GM21390 (cell line): ENCODE measurements around the gene OPRPN.

Experiments used
- ATAC-seq: cut with Tn5 transposase; IDR thresholded peaks from one replicate; pipeline ENCODE4 v1.9.1; 2021; ENCODE audit not compliant: unreplicated experiment

OPRPN gene

DNA sequence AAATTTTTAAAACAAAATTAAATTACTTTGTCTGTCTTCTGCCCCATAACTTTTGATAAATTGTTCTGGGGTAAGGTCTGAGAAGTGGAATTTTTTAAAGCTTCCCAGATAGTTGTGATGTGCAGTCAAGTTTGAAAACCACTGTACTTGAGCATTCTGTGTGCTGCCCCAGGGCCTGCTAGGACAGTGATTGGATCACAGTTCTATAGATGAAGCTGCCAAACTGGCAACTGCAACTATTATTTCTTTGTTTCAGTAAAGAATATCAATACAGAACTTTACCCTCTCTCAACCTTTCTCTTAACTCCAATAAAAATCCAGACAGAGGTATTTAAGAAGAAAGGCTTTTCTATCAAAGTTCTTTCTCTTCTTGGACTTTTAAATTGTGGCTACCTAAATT, at the start of gene OPRPN:
Gene OPRPN, plus strand, starts transcription at position 361 of the 400 bp plus-strand sequence. CDS start 1,346 bp downstream, outside the sequence.
- no peak for ATAC-seq

DNA sequence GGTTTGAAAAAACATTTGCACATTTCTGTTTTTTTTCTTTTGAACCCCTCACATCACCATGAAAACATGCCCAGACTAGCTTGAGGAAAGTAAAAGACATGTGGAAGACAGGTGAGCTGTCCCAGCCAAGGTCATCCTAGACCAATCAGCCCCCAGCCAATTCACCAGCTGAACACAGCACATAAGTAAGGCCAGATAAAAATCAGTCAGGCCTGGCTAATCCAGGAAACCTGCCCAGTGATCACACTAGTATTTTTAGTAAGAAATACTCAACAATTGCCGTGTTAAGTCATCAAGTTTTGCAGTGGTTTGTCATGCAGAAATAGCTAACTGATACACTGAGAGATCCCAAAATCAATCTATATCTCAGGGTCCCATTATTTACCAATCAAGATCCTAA, 41.6 kb upstream of the OPRPN start:
- no peak for ATAC-seq

DNA sequence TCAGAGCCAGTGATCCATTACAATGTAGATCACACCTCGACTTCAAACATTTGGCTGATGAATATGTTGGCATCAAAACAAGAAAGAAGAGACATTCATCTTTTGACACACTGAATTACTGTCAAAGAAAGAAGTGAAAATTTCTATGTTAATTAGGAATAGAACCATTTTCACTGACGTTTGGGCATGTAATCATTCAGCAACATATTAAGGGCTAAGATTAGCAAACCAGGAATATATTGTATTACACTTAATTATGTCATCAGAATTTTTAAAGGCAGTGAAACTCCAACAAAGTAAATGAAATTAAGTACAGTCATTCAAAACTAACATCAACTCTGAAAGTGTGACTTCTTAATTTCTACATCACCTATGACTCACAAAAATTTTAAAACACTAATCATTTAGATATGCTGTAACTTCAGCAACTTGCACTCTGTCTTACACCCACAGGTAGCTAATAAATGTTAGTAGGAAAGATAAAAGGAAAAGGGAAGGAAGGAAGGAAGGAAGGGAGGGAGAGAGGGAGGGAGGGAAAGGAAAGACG, 38.6 kb upstream of the OPRPN start:
- no peak for ATAC-seq

GRCh38 chr4:70360460-70360859, 37.3 kb upstream of the OPRPN start, which contains the start of gene SMR3A:
SMR3A (plus strand) TSS chr4:70360760; CDS start chr4:70362116, 1,356 bp downstream.
- ATAC-seq = no peak

DNA sequence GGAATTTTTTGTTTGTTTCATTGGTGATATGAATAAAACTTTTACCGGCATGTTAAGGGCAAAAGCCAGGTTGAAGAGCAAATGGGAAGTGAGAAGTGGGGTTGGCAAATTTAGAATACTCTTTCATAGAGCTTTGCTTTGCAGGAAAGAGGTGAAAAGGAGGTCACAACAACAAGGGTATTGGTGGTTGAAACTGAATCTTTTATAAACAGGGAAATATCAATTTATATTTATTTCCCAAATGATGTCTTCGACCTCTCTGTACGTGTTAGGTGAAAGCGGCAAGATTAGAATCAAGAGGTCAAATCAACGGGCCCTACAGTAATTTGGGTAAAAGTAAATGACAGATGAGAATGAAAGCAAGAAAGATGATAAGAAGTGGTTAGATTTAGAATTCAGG, 33.7 kb upstream of the OPRPN start:
- ATAC-seq = peak; percentile 53

- no peak for ATAC-seq
Measured at GRCh38 chr4:70365479-70365878, 32.3 kb upstream of the OPRPN start.

DNA sequence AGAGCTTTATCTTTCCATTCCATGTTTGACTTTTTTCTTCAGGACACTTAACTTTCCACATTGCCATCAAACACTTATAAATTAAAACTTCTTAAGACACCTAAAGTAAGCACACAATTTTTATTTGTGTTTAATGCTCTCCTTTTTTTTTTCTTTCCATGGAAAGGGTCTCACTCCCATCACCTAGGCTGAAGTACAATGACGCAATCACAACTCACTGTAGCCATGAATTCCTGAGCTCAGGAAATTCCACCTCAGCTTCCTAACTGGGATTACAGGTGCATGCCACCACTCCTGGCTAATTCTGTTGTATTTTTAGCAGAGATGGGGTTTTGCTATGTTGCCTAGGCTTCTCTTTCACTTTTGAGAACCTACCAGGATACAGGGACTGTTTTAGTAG, 29.9 kb upstream of the OPRPN start:
- ATAC-seq = no peak

DNA sequence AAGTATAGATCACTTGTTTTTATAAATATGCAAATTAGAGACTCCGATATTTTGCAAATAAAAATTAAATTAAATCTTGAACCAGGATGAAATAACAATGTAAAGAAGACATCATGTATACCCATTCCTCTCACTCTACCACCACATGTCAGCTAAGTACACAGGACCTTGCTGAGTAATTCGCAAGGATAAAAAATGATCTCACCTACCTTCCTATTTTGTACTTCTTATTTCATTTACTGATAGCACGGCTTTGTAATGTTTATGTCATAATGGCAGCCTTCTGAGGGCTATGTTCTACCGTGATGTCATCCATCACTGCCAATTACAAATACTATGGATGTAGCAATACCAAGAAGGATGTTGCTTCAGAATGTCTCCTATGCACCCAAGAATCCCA, 25.8 kb upstream of the OPRPN start:
- ATAC-seq = no peak

DNA sequence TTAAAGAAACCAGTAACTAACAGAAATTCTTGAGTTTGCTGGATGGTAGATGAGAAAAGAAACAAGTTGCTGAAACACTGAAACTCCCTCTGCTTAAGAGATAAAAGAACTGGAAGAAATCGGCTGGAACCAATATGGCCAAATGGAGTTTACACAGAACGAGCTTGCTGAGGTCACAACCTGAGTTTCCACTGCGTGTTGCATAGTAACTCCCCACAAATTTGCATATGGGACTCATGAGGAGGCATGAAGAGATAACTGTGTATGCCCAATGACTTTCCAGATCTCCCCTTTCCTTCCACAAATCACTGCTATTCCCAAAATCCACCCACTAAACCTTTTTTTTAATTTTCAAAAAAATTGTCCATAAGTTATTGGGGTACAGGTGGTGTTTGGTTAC, 25.0 kb upstream of the OPRPN start:
- ATAC-seq = no peak

DNA sequence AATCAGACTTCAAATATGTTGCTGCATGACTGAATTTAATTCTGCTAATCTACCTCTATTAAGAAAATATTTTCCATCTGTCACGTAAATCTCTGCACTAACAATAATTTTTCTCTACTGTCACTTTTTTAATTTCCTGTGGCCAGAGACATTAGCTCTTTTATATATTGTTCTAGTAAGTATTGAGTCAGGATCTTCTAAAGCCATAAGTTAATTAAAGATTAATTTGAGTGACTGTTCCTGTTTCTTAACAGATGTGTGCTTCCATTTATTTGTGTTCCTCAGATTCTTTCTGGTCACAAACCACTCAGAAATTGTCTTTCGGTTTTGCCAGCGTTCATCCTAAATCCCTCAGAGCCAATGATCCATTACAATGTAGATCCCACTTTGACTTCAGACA, 17.2 kb upstream of the OPRPN start:
- no peak for ATAC-seq

GRCh38 chr4:70382691-70383181, 15.0 kb upstream of the OPRPN start, which contains the start of gene SMR3B:
SMR3B (plus strand) TSS chr4:70383131; CDS start chr4:70384511, 1,380 bp downstream.
- no peak for ATAC-seq

DNA sequence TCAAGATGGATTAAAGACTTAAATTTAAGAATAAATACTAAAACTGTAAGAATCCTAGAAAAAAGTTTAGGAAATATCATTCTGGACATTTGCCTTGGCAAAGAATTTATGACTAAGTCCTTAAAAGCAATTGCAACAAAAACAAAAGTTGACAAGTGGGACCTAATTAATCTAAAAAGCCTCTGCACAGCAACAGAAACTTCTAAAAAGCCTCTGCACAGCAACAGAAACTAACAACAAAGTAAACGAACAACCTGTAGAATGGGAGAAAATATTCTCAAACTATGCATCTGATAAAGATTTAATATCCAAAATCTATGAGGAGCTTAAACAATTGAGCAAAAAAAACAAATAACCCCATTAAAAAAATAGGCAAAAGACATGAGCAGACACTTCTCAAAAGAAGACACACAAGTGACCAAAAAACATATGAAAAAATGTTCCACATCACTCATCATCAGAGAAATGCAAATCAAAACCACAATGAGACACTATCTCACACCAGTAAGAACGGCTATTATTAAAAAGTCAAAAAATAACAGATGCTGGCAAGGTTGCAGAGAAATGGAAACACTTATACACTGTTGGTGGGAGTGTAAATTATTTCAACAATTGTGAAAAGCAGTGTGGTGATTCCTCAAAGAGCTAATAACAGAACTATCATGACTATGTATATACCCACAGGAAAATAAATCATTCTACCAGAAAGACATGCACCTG, 5.5 kb upstream of the OPRPN start:
- peak; percentile 65 for ATAC-seq

- peak; percentile 49 for ATAC-seq
Measured at GRCh38 chr4:70399319-70399718, 1.6 kb downstream of the OPRPN start.

DNA sequence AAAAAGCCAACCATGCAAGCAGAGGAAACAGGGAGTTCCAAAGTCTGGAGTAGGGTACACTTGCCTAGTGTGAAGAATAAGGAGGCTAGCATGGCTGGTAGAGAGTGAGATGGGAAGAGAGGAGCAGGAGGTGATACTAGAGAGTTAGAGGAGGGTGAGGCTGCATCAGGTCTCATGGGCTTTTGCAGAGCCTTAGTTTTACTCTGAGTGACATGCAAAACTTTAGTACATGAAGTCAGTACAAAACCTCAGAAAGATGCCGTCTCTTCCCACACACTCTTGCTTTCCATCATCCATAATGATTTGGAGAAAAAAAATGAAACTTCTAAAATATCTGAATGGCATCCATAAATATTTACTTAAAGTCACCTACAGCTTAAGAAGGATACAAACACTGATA, 5.0 kb downstream of the OPRPN start:
- ATAC-seq = peak; percentile 42

DNA sequence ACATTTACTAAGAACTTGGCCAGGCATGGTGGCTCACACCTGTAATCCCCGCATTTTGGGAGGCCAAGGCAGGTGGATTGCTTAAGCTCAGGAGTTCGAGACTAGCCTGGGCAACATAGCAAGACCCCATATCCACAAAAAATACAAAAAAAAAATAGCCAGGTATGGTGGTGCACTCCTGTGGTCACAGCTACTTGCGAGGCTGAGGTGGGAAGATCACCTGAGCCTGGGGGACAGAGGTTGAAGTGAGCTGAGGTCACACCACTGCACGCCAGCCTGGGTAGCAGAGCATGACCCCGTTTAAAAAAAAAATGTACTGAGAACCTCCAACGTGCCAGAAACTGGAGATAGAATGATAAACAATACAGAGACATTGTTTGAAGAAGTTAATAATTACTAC, 8.0 kb downstream of the OPRPN start:
- ATAC-seq = peak; percentile 33

GRCh38 chr4:70425306-70425705, 27.6 kb downstream of the OPRPN start:
- no peak for ATAC-seq

DNA sequence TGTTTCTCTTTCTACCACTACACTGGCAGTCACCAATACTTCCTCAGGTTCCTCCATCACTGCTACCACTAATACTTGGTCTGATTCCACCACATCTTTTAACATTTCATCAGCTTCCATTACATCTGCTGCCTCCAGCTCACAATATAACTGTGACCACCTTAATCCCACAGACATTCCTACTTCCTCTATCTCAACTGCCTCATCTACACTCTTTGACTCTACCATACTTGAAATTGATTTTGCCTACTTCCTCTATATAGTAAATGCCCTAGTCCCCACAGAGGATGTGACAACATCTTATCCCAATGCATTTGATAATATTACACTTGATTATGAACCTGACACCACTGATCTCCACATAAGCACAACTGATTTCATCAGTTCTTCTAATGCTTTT, 29.0 kb downstream of the OPRPN start:
- no peak for ATAC-seq

DNA sequence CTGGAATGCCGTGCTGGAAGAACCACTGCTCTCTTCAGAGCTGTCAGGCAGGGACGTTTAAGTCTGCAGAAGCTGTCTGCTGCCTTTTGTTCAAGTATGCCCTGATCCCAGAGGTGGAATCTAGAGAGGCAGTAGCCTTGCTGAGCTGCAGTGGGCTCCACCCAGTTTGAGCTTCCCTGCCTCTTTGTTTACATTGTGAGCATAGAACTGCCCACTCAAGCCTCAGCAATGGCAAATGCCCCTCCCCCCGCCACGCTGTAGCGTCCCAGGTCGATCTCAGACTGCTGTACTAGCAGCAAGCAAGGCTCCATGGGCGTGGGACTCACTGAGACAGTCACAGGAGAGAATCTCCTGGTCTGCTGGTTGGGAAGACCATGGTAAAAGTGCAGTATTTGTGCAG, 39.5 kb downstream of the OPRPN start:
- ATAC-seq = no peak

DNA sequence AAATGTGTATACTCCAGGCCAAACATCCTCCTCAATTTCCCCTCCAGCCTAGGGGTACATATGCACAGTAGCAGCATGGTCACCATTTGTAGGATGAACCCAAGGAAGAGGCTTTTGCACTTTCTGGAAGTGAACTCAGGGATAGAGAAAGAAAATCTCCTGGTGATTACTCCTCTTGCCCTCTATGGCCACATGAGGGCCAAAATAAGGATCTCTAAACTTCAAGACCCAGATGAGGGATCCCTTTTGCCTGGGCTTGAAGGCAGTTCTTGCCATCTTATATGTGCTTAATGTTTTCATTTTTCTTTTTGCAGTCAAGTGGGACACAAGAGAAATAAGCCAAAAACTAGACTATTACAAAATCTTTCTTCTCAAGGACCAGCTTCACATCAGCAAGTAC, 44.7 kb downstream of the OPRPN start:
- ATAC-seq = no peak

GRCh38 chr4:70443329-70443728, 45.6 kb downstream of the OPRPN start:
- no peak for ATAC-seq

GRCh38 chr4:70449220-70449619, 51.5 kb downstream of the OPRPN start:
- peak; percentile 76 for ATAC-seq

DNA sequence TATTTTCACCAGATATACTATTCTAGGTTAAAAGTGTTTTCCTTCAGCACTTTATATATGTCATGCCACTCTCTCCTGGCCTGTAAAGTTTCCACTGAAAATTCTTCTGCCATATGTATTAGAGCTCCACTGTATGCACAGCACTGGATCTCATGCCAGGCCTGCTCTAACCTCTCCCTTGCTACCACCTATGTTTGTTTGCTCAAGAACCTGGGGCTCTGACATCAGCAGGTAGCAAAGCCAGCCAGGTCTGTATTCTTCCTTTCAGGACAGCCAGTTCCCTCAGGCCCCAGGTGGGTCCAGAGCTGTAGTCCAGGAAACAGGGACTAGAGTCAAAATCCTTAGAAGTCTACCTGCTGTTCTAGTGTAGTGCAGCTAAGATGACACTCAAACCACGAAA, 55.2 kb downstream of the OPRPN start:
- ATAC-seq = no peak
